ENCODE data around the gene CSPG4.
"Not testable (repeated sequence)": the region's sequence is repeated elsewhere in the genome, so short reads cannot be mapped to it uniquely, and the experiment has no call there.

The CSPG4 gene

GRCh38 chr15:75714195-75714594 lies 1.5 kb upstream of the CSPG4 start:
- Histone ChIP-seq H3K36me3 (ENCODE audit: insufficient read depth) (no peaks in the 10 kb centered on the region), H3K27ac (no peak overlapping the region), H4K20me1 (ENCODE audit: insufficient read depth) (no peaks in the 10 kb centered on the region), H3K9ac (no peak overlapping the region), H3K4me2 (no peak overlapping the region), H3K4me3 (IDR thresholded peaks at IDR 0.05; ENCODE audit: insufficient read depth, low read depth, low read length) (no peak overlapping the region), H3K27me3 (ENCODE audit: insufficient read depth, low read depth) (no peaks in the 10 kb centered on the region; the same call in 1 of the 2 replicates), H3K4me1 (ENCODE audit: low read depth, poor library complexity, severe bottlenecking) (no peaks in the 10 kb centered on the region), H2AFZ (ENCODE audit: low read depth) (no peak overlapping the region), H3K79me2 (ENCODE audit: insufficient read depth, low read depth) (no peaks in the 10 kb centered on the region)
- no peak for TF ChIP-seq CTCF (conservative IDR thresholded peaks at IDR 0.05; ENCODE audit: low read depth, low read length)

GRCh38 chr15:75713338-75713895 lies 769 bp upstream of the CSPG4 start:
- Histone ChIP-seq H3K4me1 (ENCODE audit: low read depth, poor library complexity, severe bottlenecking) (no peaks in the 10 kb centered on the region), H3K9ac (no peak overlapping the region), H3K79me2 (ENCODE audit: insufficient read depth, low read depth) (no peaks in the 10 kb centered on the region), H3K4me3 (IDR thresholded peaks at IDR 0.05; ENCODE audit: insufficient read depth, low read depth, low read length) (no peak overlapping the region), H3K27ac (no peak overlapping the region), H4K20me1 (ENCODE audit: insufficient read depth) (no peaks in the 10 kb centered on the region), H3K36me3 (ENCODE audit: insufficient read depth) (no peaks in the 10 kb centered on the region), H3K27me3 (ENCODE audit: insufficient read depth, low read depth) (no peaks in the 10 kb centered on the region; the same call in 1 of the 2 replicates), H2AFZ (ENCODE audit: low read depth) (no peak overlapping the region), H3K4me2 (no peak overlapping the region)
- no peak for TF ChIP-seq CTCF (conservative IDR thresholded peaks at IDR 0.05; ENCODE audit: low read depth, low read length)

GRCh38 chr15:75711495-75711894 lies 1.2 kb downstream of the CSPG4 start:
- H2AFZ ChIP-seq (ENCODE audit: low read depth); H4K20me1 ChIP-seq (ENCODE audit: insufficient read depth); H3K79me2 ChIP-seq (ENCODE audit: insufficient read depth, low read depth); H3K36me3 ChIP-seq (ENCODE audit: insufficient read depth); H3K9ac ChIP-seq; H3K27ac ChIP-seq; H3K4me1 ChIP-seq (ENCODE audit: low read depth, poor library complexity, severe bottlenecking); H3K4me3 ChIP-seq (IDR thresholded peaks at IDR 0.05; ENCODE audit: insufficient read depth, low read depth, low read length); H3K4me2 ChIP-seq; H3K27me3 ChIP-seq (ENCODE audit: insufficient read depth, low read depth): not testable (repeated sequence)

- H3K4me1 ChIP-seq (ENCODE audit: low read depth, poor library complexity, severe bottlenecking); H2AFZ ChIP-seq (ENCODE audit: low read depth); H3K27me3 ChIP-seq (ENCODE audit: insufficient read depth, low read depth); H3K36me3 ChIP-seq (ENCODE audit: insufficient read depth); H3K4me2 ChIP-seq; H3K79me2 ChIP-seq (ENCODE audit: insufficient read depth, low read depth); H3K4me3 ChIP-seq (IDR thresholded peaks at IDR 0.05; ENCODE audit: insufficient read depth, low read depth, low read length); H3K9ac ChIP-seq; H3K27ac ChIP-seq; H4K20me1 ChIP-seq (ENCODE audit: insufficient read depth): not testable (repeated sequence)
These were observed 1.8 kb downstream of the CSPG4 start for GRCh38 chr15:75710874-75711273.

- not testable (repeated sequence) for H3K36me3 ChIP-seq (ENCODE audit: insufficient read depth); H4K20me1 ChIP-seq (ENCODE audit: insufficient read depth); H3K27ac ChIP-seq; H3K9ac ChIP-seq; H3K4me3 ChIP-seq (IDR thresholded peaks at IDR 0.05; ENCODE audit: insufficient read depth, low read depth, low read length); H3K4me2 ChIP-seq; H2AFZ ChIP-seq (ENCODE audit: low read depth); H3K27me3 ChIP-seq (ENCODE audit: insufficient read depth, low read depth); H3K4me1 ChIP-seq (ENCODE audit: low read depth, poor library complexity, severe bottlenecking); H3K79me2 ChIP-seq (ENCODE audit: insufficient read depth, low read depth)
These were observed 3.2 kb downstream of the CSPG4 start for GRCh38 chr15:75709458-75709857.

GRCh38 chr15:75706682-75706954 lies 6.0 kb downstream of the CSPG4 start:
- H3K4me2 ChIP-seq: no peak overlapping the region
- no peaks in the 10 kb centered on the region for H4K20me1 ChIP-seq (ENCODE audit: insufficient read depth)
- no peak for TF ChIP-seq CTCF (conservative IDR thresholded peaks at IDR 0.05; ENCODE audit: low read depth, low read length)
- H3K27me3 ChIP-seq (ENCODE audit: insufficient read depth, low read depth): no peaks in the 10 kb centered on the region
- H3K9ac ChIP-seq: no peak overlapping the region
- H3K4me3 ChIP-seq (IDR thresholded peaks at IDR 0.05; ENCODE audit: insufficient read depth, low read depth, low read length): no peak overlapping the region
- H3K27ac ChIP-seq: no peak overlapping the region
- no peaks in the 10 kb centered on the region for H3K4me1 ChIP-seq (ENCODE audit: low read depth, poor library complexity, severe bottlenecking)
- no peaks in the 10 kb centered on the region for H3K36me3 ChIP-seq (ENCODE audit: insufficient read depth)
- H3K79me2 ChIP-seq (ENCODE audit: insufficient read depth, low read depth): no peaks in the 10 kb centered on the region
- H2AFZ ChIP-seq (ENCODE audit: low read depth): no peak overlapping the region

All from KMS-11 (cell line).